Umbilical cord (tissue), 2 donors: ENCODE data around the gene PTPN3. TPM values are rescaled to one million over a fixed set of nuclear protein-coding genes. Genes with fewer than 3 reads are reported as not detected.
"Not testable (repeated sequence)": the region's sequence is repeated elsewhere in the genome, so short reads cannot be mapped to it uniquely, and the experiment has no call there.

Experiments used
- DNase-seq: peaks from one replicate; pipeline ENCODE4 v3.0.0-alpha.2; 2015; ENCODE audit warnings: low spot score
- total RNA-seq: library from RNA; depleted of rRNA; stranded (reverse); fragments of >200 nt; gene quantifications from one replicate; pipeline ENCODE4 v1.2.3, GENCODE V29; 2014; ENCODE audit warnings: low replicate concordance; ENCODE audit not compliant: insufficient read depth

The PTPN3 gene
- total RNA-seq, result 2.9 TPM

- peak; percentile 8 for DNase-seq
Measured at GRCh38 chr9:109498195-109499092, at the start of gene PTPN3. Gene PTPN3, minus strand, starts transcription at chr9:109498307. Its CDS starts 34,873 bp downstream, at chr9:109463434.

- not testable (repeated sequence) for DNase-seq
Measured at GRCh38 chr9:109544954-109545353, 46.8 kb upstream of the PTPN3 start.

- no peak for DNase-seq
Measured at GRCh38 chr9:109542922-109543321, 44.8 kb upstream of the PTPN3 start.

- peak; percentile 52 for DNase-seq
Measured at GRCh38 chr9:109538346-109538745, 40.2 kb upstream of the PTPN3 start.

- peak; percentile 37 for DNase-seq
Measured at GRCh38 chr9:109537288-109537687, 39.2 kb upstream of the PTPN3 start.

GRCh38 chr9:109536859-109537258 is 38.8 kb upstream of the PTPN3 start:
- no peak for DNase-seq

GRCh38 chr9:109535365-109535764 is 37.3 kb upstream of the PTPN3 start:
- DNase-seq, result no peak

- DNase-seq, result no peak
Measured at GRCh38 chr9:109534151-109534550, 36.0 kb upstream of the PTPN3 start.

- not testable (repeated sequence) for DNase-seq
Measured at GRCh38 chr9:109532652-109533051, 34.5 kb upstream of the PTPN3 start.

GRCh38 chr9:109522106-109522505 is 24.0 kb upstream of the PTPN3 start:
- no peak for DNase-seq

- peak; percentile 83 for DNase-seq
Measured at GRCh38 chr9:109520475-109521132, 22.5 kb upstream of the PTPN3 start.

- DNase-seq, result no peak
Measured at GRCh38 chr9:109519366-109519765, 21.3 kb upstream of the PTPN3 start.

GRCh38 chr9:109518621-109519335 is 20.7 kb upstream of the PTPN3 start:
- DNase-seq, result no peak

- DNase-seq, result no peak
Measured at GRCh38 chr9:109517901-109518377, 19.8 kb upstream of the PTPN3 start.

- no peak for DNase-seq
Measured at GRCh38 chr9:109513871-109514270, 15.8 kb upstream of the PTPN3 start.

GRCh38 chr9:109512170-109512756 is 14.2 kb upstream of the PTPN3 start:
- DNase-seq, result no peak

- no peak for DNase-seq
Measured at GRCh38 chr9:109510506-109510905, 12.4 kb upstream of the PTPN3 start.

GRCh38 chr9:109510042-109510441 is 11.9 kb upstream of the PTPN3 start:
- DNase-seq, result not testable (repeated sequence)

- no peak for DNase-seq
Measured at GRCh38 chr9:109509611-109510010, 11.5 kb upstream of the PTPN3 start.

GRCh38 chr9:109507421-109507838 is 9.3 kb upstream of the PTPN3 start:
- no peak for DNase-seq

- DNase-seq, result no peak
Measured at GRCh38 chr9:109506097-109506712, 8.1 kb upstream of the PTPN3 start.
